CD4-positive, alpha-beta T cell treated with Interleukin-12 subunit alpha and Interleukin-12 subunit beta, for 1 hour (primary cell): ENCODE data around the gene SSR2.

ENCODE experiments used
- DNase-seq: peaks from one replicate; pipeline ENCODE4 v3.0.0-alpha.2; 2020

SSR2 gene

DNA sequence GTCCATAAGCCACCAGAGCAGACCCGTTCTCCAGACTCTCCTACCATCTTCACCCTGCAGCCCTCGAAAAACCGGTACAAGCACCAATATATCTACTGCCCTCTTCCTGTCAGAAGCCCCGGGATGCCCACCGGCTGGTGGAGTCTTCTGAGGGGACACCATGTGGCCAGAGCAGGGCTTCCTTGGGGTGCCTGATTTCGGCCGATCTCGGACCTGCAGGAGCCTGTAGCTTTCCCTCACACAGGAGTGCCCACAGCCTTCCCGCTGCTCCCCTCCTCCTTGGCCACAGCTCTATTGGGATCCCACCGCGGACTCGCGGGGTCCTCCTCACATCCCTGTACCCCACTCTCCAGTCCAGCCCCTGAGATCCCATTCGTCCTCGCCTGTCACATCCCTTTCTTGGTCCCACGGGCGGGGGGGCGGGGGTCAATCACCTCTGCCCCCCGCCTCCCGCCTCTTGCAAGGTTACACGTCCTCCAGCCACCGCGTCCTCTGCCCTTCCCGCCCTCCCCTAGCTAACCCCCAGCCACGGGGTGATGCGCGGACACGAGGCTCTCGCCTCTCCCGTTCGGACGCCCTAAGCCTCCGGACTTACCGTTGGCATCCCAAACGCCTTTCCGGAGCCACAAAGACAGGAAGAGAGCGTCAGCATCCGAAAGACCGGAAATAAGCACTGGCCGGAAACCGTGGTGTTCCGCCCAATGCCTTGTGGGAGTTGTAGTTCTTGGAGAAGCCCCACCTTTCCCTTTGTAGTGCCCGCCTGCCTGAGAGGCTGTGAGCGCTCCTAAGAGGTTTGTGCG is at the start of gene SSR2:
Gene SSR2 (minus strand): TSS at position 659 of the 800 bp plus-strand sequence. CDS start 784 bp downstream, outside the sequence.
- peak; percentile 90 for DNase-seq

DNA sequence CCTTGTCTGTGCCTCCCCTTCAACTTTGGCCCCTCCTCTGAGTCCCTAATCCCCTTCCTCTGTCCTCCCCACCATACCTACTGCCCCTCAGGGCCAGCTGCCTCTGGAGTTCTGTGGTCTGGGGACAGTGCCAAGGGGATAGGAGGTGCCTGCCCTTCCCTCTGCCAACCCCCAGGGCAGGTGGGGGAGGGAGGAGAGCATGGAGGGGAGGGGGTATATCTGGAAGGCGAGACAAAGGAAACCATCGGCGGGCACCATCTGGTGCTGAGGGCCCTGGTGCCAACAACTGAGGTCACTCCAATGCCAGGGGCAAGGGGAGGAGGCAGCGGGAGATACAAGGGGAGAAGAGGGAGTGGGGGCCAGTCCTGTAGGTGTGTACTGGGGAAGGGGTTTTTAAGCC is 49.8 kb upstream of the SSR2 start:
- no peak for DNase-seq

DNA sequence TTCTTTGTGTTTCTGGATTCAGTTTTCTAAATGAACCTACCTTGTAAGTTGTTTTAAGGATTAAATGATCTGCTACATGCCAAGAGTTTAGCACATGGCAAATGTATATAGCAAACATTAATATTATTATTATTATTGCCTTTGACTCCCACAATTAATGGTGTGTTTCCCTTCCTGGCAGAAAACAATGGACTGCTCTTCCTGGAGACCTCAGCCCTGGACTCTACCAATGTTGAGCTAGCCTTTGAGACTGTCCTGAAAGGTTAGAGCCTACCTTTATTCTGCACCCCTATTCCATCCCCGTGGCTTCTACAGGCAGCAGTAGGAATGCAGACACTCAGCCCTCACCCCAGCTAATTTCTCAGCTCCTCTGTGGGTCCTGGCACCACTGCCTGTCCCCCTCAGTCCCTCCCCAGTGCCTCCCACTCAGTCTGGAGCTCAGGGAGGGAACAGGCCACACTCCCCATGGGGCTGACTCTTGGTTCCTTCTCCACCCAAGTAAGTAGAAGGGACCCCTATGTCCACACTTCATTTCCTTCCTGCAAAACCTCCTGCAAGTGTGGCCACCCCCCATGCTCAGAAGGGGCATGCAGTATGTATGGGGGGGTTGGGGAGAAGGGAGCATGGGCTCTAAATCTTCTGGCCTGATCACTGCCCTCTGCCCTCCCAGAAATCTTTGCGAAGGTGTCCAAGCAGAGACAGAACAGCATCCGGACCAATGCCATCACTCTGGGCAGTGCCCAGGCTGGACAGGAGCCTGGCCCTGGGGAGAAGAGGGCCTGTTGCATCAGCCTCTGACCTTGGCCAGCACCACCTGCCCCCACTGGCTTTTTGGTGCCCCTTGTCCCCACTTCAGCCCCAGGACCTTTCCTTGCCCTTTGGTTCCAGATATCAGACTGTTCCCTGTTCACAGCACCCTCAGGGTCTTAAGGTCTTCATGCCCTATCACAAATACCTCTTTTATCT is 49.0 kb upstream of the SSR2 start:
- no peak for DNase-seq

DNA sequence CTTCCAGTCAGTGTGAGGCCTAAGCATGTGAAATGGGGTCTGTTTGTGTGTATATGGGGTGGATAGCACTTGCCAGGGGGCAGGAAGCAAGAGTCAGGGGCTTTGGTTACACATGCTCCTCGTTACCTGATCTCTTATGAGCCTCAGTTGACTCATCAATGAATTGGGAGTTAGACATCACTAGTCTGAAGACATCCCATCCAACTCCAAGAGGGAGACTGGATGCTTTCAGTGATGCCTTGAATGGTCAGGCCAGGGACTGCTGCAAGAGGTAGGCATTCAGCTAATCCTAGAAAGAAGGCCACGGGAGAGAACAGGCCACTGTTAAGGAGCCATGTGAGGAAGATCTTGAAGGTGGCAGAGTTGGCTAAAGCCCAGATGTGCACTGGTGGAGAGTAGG is 46.5 kb upstream of the SSR2 start:
- no peak for DNase-seq

DNA sequence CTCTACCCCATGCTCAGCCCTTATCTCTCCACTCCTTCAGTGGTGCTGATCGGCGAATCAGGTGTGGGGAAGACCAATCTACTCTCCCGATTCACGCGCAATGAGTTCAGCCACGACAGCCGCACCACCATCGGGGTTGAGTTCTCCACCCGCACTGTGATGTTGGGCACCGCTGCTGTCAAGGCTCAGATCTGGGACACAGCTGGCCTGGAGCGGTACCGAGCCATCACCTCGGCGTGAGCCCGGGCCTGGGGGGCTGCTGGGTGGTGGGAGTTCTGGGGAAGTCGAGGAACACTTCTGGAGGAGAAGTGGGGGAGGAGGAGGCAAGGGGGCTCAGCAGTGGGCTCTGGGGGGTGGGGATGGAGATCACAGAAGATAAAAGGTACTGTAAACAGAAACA is 45.1 kb upstream of the SSR2 start:
- DNase-seq = no peak

- no peak for DNase-seq
Measured at GRCh38 chr1:156065212-156065611, 44.5 kb upstream of the SSR2 start.

GRCh38 chr1:156064615-156065014 is 43.9 kb upstream of the SSR2 start:
- no peak for DNase-seq

DNA sequence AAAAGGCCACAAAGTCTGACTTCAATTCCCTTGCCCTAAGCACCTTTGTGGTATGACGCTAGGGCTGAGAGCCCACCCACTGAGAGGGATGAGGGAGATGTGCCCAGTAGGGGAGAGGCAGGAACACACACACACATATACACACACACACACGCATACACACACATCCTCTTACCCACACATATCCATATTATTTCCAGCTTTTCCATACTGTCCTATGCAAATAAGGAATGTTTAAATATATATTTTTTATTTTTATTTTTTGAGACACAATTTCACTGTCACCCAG is 43.2 kb upstream of the SSR2 start:
- no peak for DNase-seq

GRCh38 chr1:156062189-156062588 is 41.4 kb upstream of the SSR2 start:
- DNase-seq = no peak

- DNase-seq = peak; percentile 9
Measured at GRCh38 chr1:156060937-156061636, 40.3 kb upstream of the SSR2 start, which contains the start of gene RAB25. TSS of gene RAB25 (plus strand) at chr1:156061160. CDS start at chr1:156061401, 241 bp downstream.

GRCh38 chr1:156056326-156056849 is 35.6 kb upstream of the SSR2 start:
- DNase-seq = no peak

DNA sequence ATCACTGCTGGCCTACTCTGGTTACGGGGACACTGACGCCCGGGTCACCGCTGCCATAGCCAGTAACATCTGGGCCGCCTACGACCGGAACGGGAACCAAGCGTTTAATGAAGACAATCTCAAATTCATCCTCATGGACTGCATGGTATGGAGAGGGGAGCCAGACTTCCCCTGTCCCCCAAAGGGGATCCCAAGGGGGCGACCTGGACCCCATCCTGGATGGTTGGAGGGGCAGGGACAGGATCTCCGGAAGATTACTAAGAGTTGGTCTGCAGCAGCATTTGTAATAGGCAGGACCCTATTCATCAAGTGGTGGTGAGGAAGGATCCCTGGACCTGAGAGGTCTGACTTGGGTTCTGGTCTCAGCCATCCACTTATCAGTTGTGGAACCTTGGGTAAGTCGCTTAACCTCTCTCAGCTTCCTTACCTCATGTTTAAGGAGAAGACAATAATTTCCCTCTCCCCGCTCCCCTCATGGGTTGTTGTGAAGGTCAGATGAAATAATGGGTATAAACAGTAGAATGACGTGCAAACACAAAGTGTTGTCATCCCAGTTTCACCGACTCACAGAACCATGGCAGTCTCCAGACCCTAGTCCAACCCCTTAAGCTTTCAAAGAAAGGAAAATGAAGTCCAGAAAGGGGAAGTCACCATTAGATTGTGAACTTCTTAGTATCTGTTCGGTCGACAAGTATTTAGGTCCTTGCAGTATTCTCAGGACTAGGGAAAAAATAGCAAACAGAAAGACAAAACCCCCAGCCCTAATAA is 34.7 kb upstream of the SSR2 start:
- DNase-seq = no peak

- peak; percentile 96 for DNase-seq
Measured at GRCh38 chr1:156054500-156055280, 33.9 kb upstream of the SSR2 start, which contains the start of gene LAMTOR2. TSS of gene LAMTOR2 (plus strand) at chr1:156054782. CDS start at chr1:156054890, 108 bp downstream.

GRCh38 chr1:156053768-156054499 is 33.2 kb upstream of the SSR2 start, which contains the start of gene UBQLN4:
TSS of gene UBQLN4 (minus strand) at chr1:156053798. CDS start at chr1:156053701, 97 bp downstream.
- DNase-seq = peak; percentile 91

GRCh38 chr1:156052862-156053767 is 32.4 kb upstream of the SSR2 start:
- DNase-seq = peak; percentile 71

DNA sequence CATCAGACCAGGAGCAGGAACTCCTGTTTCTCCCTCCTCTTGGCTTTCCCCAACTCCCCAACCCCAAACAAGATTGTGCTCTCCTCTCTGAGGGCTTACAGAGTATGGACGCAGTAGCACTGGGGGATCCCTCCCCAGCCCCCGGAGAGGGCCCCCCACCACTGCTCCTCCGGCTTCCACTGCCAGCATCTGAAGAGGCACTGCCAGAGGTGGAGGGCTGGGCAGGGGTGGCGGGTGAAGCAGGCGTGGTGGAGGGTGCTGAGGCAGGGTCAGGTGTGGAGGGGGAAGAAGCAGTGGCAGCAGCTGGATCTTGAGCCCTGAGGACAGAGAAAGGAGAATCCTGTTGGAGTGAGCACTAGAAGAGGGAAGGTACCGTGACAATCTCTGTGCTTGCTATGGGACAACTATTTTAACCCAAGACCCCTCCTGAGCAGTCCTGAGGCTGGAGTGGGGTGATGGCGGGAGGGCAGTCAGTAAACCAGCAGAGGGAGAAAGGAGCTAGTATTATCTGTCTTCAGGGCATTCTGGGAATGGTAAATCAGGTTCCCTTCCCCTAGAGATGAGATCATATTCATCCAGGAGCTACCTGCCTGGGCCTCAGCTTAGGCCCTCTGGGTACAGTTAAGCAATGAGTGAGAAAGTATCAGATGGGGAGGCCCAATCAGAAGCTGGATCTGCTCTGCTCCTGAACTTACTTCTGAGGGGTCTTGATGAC is 30.4 kb upstream of the SSR2 start:
- DNase-seq = no peak

- DNase-seq = no peak
Measured at GRCh38 chr1:156050376-156050775, 29.6 kb upstream of the SSR2 start.

- DNase-seq = no peak
Measured at GRCh38 chr1:156048663-156049258, 28.0 kb upstream of the SSR2 start.
